ACC112 (cell line): ENCODE results near the gene ZMIZ1.
A peak's percentile ranks its signal among the peaks of the same experiment; 100 is the strongest.

Experiments
- H2AFZ ChIP-seq: fragments of 200-600 bp; sonication (generic); one replicate; pipeline ENCODE4 v1.6.0; 2017; ENCODE audit warnings: antibody characterized with exemption, low read length; ENCODE audit not compliant: unreplicated experiment
- H3K27ac ChIP-seq: fragments of 200-600 bp; sonication (generic); 2 replicates; pipeline ENCODE4 v1.5.1; 2014; ENCODE audit warnings: low read depth, mild to moderate bottlenecking, antibody characterized with exemption, low read length, moderate library complexity
- H3K27me3 ChIP-seq: fragments of 200-600 bp; sonication (generic); 2 replicates; pipeline ENCODE4 v1.6.1; 2014; ENCODE audit warnings: mild to moderate bottlenecking, antibody characterized with exemption, low read length, moderate library complexity, mixed read lengths; ENCODE audit not compliant: insufficient read depth
- H3K36me3 ChIP-seq: fragments of 200-600 bp; sonication (generic); 2 replicates; pipeline ENCODE4 v1.6.1; 2016; ENCODE audit warnings: mild to moderate bottlenecking, antibody characterized with exemption, low read length, moderate library complexity, mixed read lengths; ENCODE audit not compliant: insufficient read depth
- H3K4me1 ChIP-seq: fragments of 200-600 bp; sonication (generic); one replicate; pipeline ENCODE4 v1.6.1; 2016; ENCODE audit warnings: low read length, mixed read lengths; ENCODE audit not compliant: insufficient read depth, unreplicated experiment, control insufficient read depth
- H3K4me3 ChIP-seq: fragments of 200-600 bp; sonication (generic); 2 replicates; pipeline ENCODE4 v1.5.1; 2014; ENCODE audit warnings: mild to moderate bottlenecking, low read depth, low read length
- H3K79me2 ChIP-seq: fragments of 200-600 bp; sonication (generic); one replicate; pipeline ENCODE4 v1.6.0; 2016; ENCODE audit warnings: low read length; ENCODE audit not compliant: control insufficient read depth, unreplicated experiment, insufficient read depth

The ZMIZ1 gene

DNA sequence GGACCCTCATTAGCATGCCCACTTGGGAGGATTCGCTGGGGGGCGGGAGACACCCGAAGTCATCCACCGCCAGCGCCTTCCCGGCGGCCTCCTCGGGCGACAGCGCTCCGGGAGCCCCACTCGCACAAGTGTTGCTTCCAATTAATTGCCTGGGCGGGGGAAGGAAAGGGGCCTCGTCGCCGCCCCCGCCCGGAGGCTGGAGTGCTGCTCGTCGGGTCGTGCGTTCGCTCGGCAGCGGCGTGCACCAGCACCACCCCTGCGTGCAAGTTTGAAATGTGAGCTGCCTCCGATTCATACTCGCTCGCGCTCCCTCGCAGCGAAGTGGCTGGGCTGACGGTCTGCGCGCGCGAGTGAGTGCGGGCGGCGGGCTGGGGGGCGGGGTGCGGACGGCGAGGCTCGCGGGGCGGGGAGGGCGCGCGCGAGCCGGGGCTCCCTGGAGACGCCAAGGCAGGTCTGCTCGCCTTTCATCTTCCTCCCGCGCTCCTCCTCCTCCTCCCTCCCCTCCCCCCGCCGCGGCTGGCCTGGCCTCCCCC lies 173.9 kb downstream of the ZMIZ1 start:
- H3K36me3 ChIP-seq: no peaks in the 10 kb centered on the region
- peak overlapping the region; percentile 36; the same call in 1 of the 2 replicates for H3K27ac ChIP-seq
- peak overlapping the region; percentile 83 for H3K4me3 ChIP-seq
- peaks cover 69% of the 10 kb centered on the region for H3K4me1 ChIP-seq
- no peak overlapping the region for H2AFZ ChIP-seq
- H3K79me2 ChIP-seq: peaks cover 42% of the 10 kb centered on the region
- no peaks in the 10 kb centered on the region for H3K27me3 ChIP-seq

DNA sequence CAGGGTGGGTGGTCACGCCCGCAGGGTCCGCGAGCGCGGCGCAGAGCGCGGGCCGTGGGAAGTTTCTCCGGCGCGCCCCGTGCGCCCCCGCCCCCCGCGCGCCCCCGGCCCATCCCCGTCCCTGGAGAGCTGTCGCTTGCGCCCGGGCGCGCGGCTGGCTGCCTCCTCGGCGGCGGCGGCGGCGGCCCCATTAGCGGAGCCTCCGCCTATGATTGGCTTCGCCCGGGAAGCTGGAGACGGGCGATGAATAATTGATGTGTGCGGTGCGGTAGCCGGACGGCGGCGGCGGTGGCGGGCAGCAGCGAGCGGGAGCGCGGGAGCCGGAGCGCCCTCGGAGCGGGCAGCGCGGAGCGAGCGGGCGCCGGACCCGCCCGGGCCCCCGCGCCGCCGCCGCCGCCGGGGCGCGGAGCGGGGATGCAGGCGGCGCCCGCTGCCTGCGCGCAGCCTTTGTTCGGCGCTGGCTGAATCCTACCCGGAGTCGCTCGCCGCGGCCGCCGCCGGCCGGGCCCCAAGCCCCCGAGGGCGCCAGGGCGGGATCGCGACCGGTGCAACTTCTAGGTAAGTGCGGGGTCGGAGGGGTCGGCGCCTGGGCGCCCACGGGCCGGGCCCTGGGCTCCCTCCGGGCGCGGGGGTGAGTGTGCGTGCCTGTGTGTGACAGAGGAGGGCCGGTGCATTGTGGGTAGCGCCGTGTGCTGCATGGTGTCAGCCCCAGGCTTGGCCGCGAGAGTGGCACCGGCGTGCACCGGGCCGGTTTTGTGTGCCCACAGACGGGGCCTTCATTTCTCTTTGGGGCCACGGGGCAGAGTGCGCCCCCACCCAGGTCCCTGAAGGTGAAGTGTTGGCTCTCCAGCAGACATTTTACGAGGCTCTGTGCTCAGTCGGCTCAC lies 174.7 kb downstream of the ZMIZ1 start:
- Histone ChIP-seq H3K27me3 (no peaks in the 10 kb centered on the region), H3K27ac (peak overlapping the region; percentile 36; the same call in 1 of the 2 replicates), H3K4me3 (peak overlapping the region; percentile 83), H3K4me1 (peaks cover 70% of the 10 kb centered on the region), H2AFZ (no peak overlapping the region), H3K79me2 (peaks cover 49% of the 10 kb centered on the region), H3K36me3 (no peaks in the 10 kb centered on the region)

DNA sequence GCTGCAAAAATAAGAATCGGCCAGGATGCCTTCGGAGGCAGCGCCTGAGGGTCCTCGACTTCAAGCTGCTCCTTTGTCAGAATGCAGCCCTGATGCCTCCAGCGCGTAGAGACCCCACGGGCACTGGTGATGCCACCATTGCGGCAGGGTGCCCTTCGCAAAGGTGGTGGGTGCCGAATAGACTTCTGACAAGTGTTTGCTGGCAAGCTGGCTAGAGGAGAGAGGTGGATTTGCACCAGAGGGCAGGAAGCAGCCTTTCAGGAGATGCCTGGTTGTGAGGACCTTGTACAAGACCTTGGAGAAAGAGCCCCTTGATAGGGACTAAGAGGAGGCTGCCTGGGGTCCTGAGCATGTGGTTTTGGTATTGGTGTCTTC lies 175.3 kb downstream of the ZMIZ1 start:
- Histone ChIP-seq H3K36me3 (no peaks in the 10 kb centered on the region), H3K4me1 (peaks cover 66% of the 10 kb centered on the region), H3K79me2 (peaks cover 54% of the 10 kb centered on the region), H3K4me3 (peak overlapping the region; percentile 66), H3K27ac (no peak overlapping the region), H3K27me3 (no peaks in the 10 kb centered on the region), H2AFZ (no peak overlapping the region)

- Histone ChIP-seq H3K27ac (peak overlapping the region; percentile 93; the same call in 1 of the 2 replicates), H3K4me1 (peaks cover 61% of the 10 kb centered on the region), H3K36me3 (no peaks in the 10 kb centered on the region), H2AFZ (no peak overlapping the region), H3K79me2 (peaks cover 63% of the 10 kb centered on the region), H3K4me3 (peak overlapping the region; percentile 66; the same call in 1 of the 2 replicates), H3K27me3 (no peaks in the 10 kb centered on the region)
Measured at GRCh38 chr10:79244841-79245504, 176.2 kb downstream of the ZMIZ1 start.

DNA sequence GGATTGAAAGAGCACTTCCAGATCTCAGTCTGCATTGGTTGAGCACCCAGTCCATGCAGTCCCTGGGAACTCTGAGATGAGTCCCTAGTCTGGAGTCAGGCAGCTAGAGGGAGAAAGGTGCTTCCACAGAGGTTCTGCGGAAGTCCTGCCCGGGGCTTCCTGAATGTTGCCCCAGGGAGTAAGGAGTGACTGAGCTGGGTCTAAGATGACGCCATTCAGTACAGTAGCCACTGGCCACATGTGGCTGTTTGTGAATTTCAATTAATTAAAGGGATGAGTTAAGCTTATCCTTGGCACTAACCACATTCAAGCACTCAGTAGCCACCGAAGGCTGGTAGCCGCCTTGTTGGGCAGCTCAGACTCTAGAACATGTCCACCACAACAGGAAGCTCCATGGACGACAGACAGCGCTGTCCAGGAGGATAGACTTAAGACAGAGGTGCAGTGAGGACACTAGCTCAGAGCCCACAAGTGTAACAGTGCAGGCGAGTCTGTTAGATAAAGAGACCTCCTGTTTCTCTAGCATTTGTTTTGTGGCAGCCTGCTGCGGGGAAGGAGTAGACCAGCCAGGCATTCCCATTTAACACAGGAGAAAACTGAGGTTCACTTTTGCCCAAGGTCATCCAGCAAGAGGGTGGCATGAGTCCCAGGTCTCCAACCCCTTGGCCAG lies 176.9 kb downstream of the ZMIZ1 start:
- no peaks in the 10 kb centered on the region for H3K36me3 ChIP-seq
- H2AFZ ChIP-seq: no peak overlapping the region
- H3K27ac ChIP-seq: peak overlapping the region; percentile 93
- H3K4me1 ChIP-seq: peaks cover 61% of the 10 kb centered on the region
- H3K27me3 ChIP-seq: no peaks in the 10 kb centered on the region
- peak overlapping the region; percentile 17 for H3K4me3 ChIP-seq
- peaks cover 65% of the 10 kb centered on the region for H3K79me2 ChIP-seq

DNA sequence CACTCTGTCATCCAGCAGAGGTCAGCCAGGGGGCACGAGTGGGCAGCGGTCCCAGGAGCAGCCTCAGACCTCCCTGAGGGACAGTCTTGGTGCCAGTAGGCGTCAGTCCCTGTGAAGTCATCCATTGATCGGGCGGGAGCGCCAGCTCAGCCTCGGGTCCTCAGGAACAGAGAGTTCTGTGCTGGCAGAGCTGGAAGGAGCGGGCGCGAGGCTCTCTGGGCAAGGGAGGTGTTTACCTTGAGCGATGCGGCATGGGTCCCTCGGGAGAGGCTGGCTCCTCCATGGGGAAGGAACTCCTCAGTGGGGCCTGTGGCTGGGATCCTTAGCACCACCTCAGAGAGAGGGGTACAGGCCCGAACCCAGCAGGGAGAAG lies 177.4 kb downstream of the ZMIZ1 start:
- Histone ChIP-seq H3K4me1 (peaks cover 56% of the 10 kb centered on the region), H2AFZ (no peak overlapping the region), H3K4me3 (peak overlapping the region; percentile 17), H3K79me2 (peaks cover 68% of the 10 kb centered on the region), H3K36me3 (no peaks in the 10 kb centered on the region), H3K27me3 (no peaks in the 10 kb centered on the region), H3K27ac (peak overlapping the region; percentile 93)

GRCh38 chr10:79246606-79247275 lies 178.0 kb downstream of the ZMIZ1 start:
- Histone ChIP-seq H3K79me2 (peaks cover 73% of the 10 kb centered on the region), H3K36me3 (no peaks in the 10 kb centered on the region), H2AFZ (no peak overlapping the region), H3K4me3 (peak overlapping the region; percentile 17; the same call in 1 of the 2 replicates), H3K27ac (peak overlapping the region; percentile 93), H3K4me1 (peaks cover 50% of the 10 kb centered on the region), H3K27me3 (no peaks in the 10 kb centered on the region)

GRCh38 chr10:79247373-79248137 lies 178.8 kb downstream of the ZMIZ1 start:
- H2AFZ ChIP-seq: no peak overlapping the region
- no peak overlapping the region for H3K4me3 ChIP-seq
- H3K79me2 ChIP-seq: peaks cover 81% of the 10 kb centered on the region
- H3K27ac ChIP-seq: peak overlapping the region; percentile 93
- H3K36me3 ChIP-seq: no peaks in the 10 kb centered on the region
- no peaks in the 10 kb centered on the region for H3K27me3 ChIP-seq
- H3K4me1 ChIP-seq: peaks cover 48% of the 10 kb centered on the region

- Histone ChIP-seq H3K79me2 (peaks cover 80% of the 10 kb centered on the region), H3K4me1 (peaks cover 48% of the 10 kb centered on the region), H2AFZ (no peak overlapping the region), H3K27ac (no peak overlapping the region), H3K36me3 (no peaks in the 10 kb centered on the region), H3K27me3 (no peaks in the 10 kb centered on the region), H3K4me3 (no peak overlapping the region)
Measured at GRCh38 chr10:79248341-79249185, 179.8 kb downstream of the ZMIZ1 start.
